Type B pancreatic cell (in vitro differentiated cells): ENCODE measurements around the gene MORC2. TPM values are rescaled to one million over a fixed set of nuclear protein-coding genes. Genes with fewer than 3 reads are reported as not detected.

Experiments
- DNase-seq: peaks from one replicate; pipeline ENCODE4 v3.0.0; 2021; ENCODE audit warnings: mixed read lengths; ENCODE audit not compliant: unreplicated experiment; ENCODE audit errors: extremely low spot score
- H3K27ac Mint-ChIP-seq: 2 replicates; pipeline ENCODE4 v1.8.0; 2021; ENCODE audit warnings: mild to moderate bottlenecking, mixed read lengths
- H3K27me3 Mint-ChIP-seq: 2 replicates; pipeline ENCODE4 v1.8.0; 2021; ENCODE audit warnings: mixed read lengths
- H3K36me3 Mint-ChIP-seq: 2 replicates; pipeline ENCODE4 v1.8.0; 2021; ENCODE audit warnings: mixed read lengths
- H3K4me1 Mint-ChIP-seq: one replicate; pipeline ENCODE4 v1.8.0; 2021; ENCODE audit warnings: mixed read lengths; ENCODE audit not compliant: unreplicated experiment
- H3K4me3 Mint-ChIP-seq: 2 replicates; pipeline ENCODE4 v1.8.0; 2021; ENCODE audit warnings: mild to moderate bottlenecking, mixed read lengths
- H3K9me3 Mint-ChIP-seq: 2 replicates; pipeline ENCODE4 v1.8.0; 2021; ENCODE audit warnings: mixed read lengths
- total RNA-seq: library from RNA; stranded (reverse); gene quantifications from 2 replicates; pipeline ENCODE4 v1.2.1, GENCODE V29; 2021; ENCODE audit warnings: low replicate concordance
- TF ChIP-seq, protein P1 (sequence below): fragments of 200-600 bp; sonication (generic); conservative IDR thresholded peaks from 2 replicates; pipeline ENCODE4 v1.5.0; 2021; ENCODE audit warnings: antibody characterized with exemption, mild to moderate bottlenecking

Gene MORC2
- total RNA-seq, 1 donor from 2014 or later: 48.1 TPM

DNA sequence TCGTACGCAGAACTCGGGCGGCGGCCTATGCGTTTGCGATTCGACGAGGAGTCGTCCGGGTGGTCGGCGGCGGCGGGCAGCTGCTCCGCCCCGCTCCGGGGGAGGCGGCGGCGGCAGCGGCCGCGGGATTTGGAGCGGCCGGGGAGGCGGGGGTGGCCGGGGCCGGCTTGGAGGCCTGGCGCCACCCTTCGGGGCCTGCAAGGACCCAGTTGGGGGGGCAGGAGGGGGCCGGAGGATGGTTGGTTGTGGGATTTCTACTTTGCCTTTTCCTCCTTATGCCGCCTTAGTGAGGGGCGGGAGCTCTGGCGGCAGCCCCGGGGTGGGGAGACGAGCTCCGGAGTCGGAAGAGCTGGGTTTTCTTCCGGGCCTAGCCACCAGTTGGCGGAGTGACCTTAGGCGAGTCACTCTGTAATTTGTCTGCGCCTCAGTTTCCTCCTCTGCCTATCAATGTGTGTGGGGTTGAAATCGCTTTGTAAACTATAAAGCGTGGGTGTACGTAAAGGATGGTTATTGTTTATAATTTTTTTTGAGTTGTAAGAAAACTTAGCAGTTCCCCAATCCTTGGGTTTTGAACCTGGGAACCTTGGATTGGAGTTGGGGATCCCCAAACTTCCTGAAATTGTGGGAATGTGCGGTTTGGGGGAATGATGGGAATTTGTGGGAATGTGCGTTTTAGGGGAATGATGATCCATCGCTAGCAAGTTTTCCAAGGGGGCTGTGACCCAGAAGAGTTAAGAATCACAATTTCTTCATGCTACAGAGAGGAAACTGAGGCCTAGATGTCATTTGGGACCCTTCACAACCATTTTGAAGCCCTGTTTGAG is 1.2 kb upstream of the MORC2 start:
- peak; percentile 75 for DNase-seq
- Mint-ChIP-seq H3K4me1 (peaks cover 27% of the 10 kb centered on the region), H3K36me3 (peaks cover 80% of the 10 kb centered on the region), H3K27me3 (peaks cover 3% of the 10 kb centered on the region), H3K9me3 (peaks cover 26% of the 10 kb centered on the region), H3K4me3 (peak overlapping the region; percentile 99), H3K27ac (peak overlapping the region; percentile 86)
- TF ChIP-seq, protein P1, sequence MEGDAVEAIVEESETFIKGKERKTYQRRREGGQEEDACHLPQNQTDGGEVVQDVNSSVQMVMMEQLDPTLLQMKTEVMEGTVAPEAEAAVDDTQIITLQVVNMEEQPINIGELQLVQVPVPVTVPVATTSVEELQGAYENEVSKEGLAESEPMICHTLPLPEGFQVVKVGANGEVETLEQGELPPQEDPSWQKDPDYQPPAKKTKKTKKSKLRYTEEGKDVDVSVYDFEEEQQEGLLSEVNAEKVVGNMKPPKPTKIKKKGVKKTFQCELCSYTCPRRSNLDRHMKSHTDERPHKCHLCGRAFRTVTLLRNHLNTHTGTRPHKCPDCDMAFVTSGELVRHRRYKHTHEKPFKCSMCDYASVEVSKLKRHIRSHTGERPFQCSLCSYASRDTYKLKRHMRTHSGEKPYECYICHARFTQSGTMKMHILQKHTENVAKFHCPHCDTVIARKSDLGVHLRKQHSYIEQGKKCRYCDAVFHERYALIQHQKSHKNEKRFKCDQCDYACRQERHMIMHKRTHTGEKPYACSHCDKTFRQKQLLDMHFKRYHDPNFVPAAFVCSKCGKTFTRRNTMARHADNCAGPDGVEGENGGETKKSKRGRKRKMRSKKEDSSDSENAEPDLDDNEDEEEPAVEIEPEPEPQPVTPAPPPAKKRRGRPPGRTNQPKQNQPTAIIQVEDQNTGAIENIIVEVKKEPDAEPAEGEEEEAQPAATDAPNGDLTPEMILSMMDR: peak; percentile 18

DNA sequence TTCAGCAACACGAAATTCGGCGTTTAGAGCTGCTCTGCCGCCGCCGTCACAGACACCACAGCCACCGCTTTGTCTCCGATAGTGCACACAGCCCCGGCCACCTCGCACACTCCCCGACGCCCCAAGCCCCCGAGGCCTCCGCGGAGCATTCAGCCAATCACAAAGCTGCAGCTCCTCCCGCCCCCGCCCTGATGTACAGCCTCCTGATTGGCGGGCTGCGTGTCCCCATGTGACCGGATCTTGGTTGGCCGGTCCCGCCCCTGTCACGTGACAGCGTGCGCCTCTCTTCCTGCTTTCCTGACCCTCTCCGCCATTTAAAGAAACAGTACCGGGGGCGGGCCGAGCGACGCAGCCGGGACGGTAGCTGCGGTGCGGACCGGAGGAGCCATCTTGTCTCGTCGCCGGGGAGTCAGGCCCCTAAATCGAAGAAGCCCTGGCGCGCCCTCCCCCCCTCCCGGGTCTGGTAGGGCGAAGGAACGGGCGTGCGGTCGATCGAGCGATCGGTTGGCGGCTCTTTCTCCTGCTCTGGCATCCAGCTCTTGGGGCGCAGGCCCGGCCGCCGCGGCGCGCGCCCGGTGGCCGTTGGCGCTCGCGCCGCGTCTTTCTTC is 454 bp upstream of the MORC2 start, which contains the start of gene TUG1:
TSS of gene TUG1 (plus strand) at position 342 of the 608 bp plus-strand sequence.
- peaks cover 79% of the 10 kb centered on the region for H3K36me3 Mint-ChIP-seq
- peak within 1 kb of the TSS; percentile 99 for H3K27ac Mint-ChIP-seq

DNA sequence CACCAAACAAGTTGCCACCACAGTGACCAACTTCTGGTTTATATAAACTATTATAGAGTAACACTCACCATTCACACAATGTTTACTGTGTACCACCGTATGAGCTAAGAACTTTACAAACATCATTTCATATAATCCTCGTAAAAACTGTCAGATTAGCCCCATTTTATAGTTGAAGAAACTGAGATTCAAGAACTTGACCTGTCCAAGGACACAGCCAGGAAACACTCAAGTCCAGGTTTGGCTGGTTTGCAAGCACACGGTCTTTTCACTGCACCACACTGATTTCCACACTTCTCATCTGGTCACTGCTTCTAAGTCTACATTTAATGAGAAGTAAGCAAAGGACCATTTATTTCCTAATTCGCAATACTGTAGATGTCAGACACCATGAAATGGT is 3.7 kb downstream of the MORC2 start:
- Mint-ChIP-seq H3K27me3 (peaks cover 3% of the 10 kb centered on the region), H3K36me3 (peaks cover 49% of the 10 kb centered on the region), H3K4me3 (peak overlapping the region; percentile 26), H3K27ac (no peak overlapping the region), H3K9me3 (peaks cover 11% of the 10 kb centered on the region), H3K4me1 (peaks cover 17% of the 10 kb centered on the region)
- no peak for DNase-seq
- TF ChIP-seq, protein P1: no peak

More for the DNA sequence above, 454 bp upstream of the MORC2 start, which contains the start of gene TUG1:
- Mint-ChIP-seq H3K27me3 (peaks cover 3% of the 10 kb centered on the region), H3K4me1 (peaks cover 28% of the 10 kb centered on the region), H3K9me3 (peaks cover 26% of the 10 kb centered on the region), H3K4me3 (peak within 1 kb of the TSS; percentile 99)
- peak; percentile 96 for DNase-seq
- TF ChIP-seq, protein P1: no peak

DNA sequence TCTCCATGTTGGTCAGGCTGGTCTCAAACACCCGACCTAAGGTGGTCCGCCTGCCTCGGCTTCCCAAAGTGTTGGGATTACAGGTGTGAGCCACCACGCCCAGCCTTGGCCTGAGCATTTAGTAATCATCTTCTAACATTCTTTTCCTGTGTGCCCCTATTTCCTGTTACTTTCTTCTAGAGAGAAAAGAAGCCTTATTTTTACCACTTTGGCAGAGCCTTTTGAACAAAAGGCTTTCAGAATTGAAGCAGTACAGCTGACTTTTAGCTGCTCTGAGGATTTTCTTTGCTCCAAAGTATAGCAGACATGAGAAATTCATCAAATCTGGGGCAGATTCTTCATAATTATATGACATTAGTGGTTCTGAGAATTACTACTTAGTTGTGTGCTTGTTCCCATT is 13.4 kb downstream of the MORC2 start:
- no peaks in the 10 kb centered on the region for H3K9me3 Mint-ChIP-seq
- H3K36me3 Mint-ChIP-seq: peaks cover 36% of the 10 kb centered on the region
- no peak overlapping the region for H3K4me3 Mint-ChIP-seq
- H3K27me3 Mint-ChIP-seq: no peaks in the 10 kb centered on the region
- DNase-seq: no peak
- peaks cover 8% of the 10 kb centered on the region for H3K4me1 Mint-ChIP-seq
- TF ChIP-seq, protein P1: no peak
- H3K27ac Mint-ChIP-seq: no peak overlapping the region

DNA sequence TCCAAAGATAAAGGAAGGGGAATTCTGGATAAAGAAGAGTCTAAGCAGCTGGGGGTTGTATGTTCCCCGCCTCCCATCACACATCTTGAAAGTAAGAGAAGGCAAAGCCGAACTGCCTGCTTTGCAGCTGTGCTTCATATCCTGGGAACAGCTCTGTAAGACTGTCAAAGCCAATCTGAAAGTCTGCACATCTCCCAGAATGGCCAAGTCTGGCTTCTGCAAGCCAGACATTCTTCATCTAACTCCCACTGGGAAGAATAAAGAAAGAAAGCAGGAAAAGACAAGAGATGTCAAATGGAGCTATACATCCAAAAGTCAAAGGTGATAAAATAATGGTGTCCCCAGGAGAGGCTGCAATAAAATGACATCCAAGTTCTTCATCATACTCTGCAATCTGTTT is 15.4 kb downstream of the MORC2 start:
- no peaks in the 10 kb centered on the region for H3K9me3 Mint-ChIP-seq
- TF ChIP-seq, protein P1: no peak
- H3K27ac Mint-ChIP-seq: no peak overlapping the region
- no peak for DNase-seq
- H3K36me3 Mint-ChIP-seq: peaks cover 46% of the 10 kb centered on the region
- H3K4me1 Mint-ChIP-seq: peaks cover 8% of the 10 kb centered on the region
- H3K4me3 Mint-ChIP-seq: no peak overlapping the region
- H3K27me3 Mint-ChIP-seq: no peaks in the 10 kb centered on the region
